ENCODE measurements around the gene BRINP1.

BRINP1 gene

GRCh38 chr9:119369680-119370366, 588 bp upstream of the BRINP1 start:
- Histone ChIP-seq H3K4me3 (ENCODE audit: low read depth, low read length) (peak overlapping the region; percentile 69), H3K9me3 (ENCODE audit: severe bottlenecking) (no peaks in the 10 kb centered on the region), H3K27ac (peak overlapping the region; percentile 61), H3K27me3 (ENCODE audit: insufficient read depth, low read depth, severe bottlenecking) (peaks cover 5% of the 10 kb centered on the region), H3K36me3 (no peaks in the 10 kb centered on the region)
- DNase-seq = no peak
- no peak for TF ChIP-seq CTCF (IDR thresholded peaks at IDR 0.05; ENCODE audit: low read depth, low read length)

- H3K4me3 ChIP-seq (ENCODE audit: low read depth, low read length) = peak overlapping the region; percentile 69
- TF ChIP-seq CTCF (IDR thresholded peaks at IDR 0.05; ENCODE audit: low read depth, low read length) = no peak
- H3K9me3 ChIP-seq (ENCODE audit: severe bottlenecking) = no peaks in the 10 kb centered on the region
- peaks cover 5% of the 10 kb centered on the region for H3K27me3 ChIP-seq (ENCODE audit: insufficient read depth, low read depth, severe bottlenecking)
- H3K27ac ChIP-seq = no peak overlapping the region
- H3K36me3 ChIP-seq = no peaks in the 10 kb centered on the region
- no peak for DNase-seq
These were observed 1.1 kb downstream of the BRINP1 start for GRCh38 chr9:119368179-119368578.

GRCh38 chr9:119367683-119368075, 1.6 kb downstream of the BRINP1 start:
- H3K27me3 ChIP-seq (ENCODE audit: insufficient read depth, low read depth, severe bottlenecking) = peaks cover 5% of the 10 kb centered on the region
- H3K4me3 ChIP-seq (ENCODE audit: low read depth, low read length) = no peak overlapping the region
- no peak for TF ChIP-seq CTCF (IDR thresholded peaks at IDR 0.05; ENCODE audit: low read depth, low read length)
- no peak overlapping the region for H3K27ac ChIP-seq
- H3K9me3 ChIP-seq (ENCODE audit: severe bottlenecking) = no peaks in the 10 kb centered on the region
- no peak for DNase-seq
- no peaks in the 10 kb centered on the region for H3K36me3 ChIP-seq

GRCh38 chr9:119366909-119367682, 2.1 kb downstream of the BRINP1 start:
- peaks cover 5% of the 10 kb centered on the region for H3K27me3 ChIP-seq (ENCODE audit: insufficient read depth, low read depth, severe bottlenecking)
- DNase-seq = no peak
- H3K36me3 ChIP-seq = no peaks in the 10 kb centered on the region
- no peak overlapping the region for H3K4me3 ChIP-seq (ENCODE audit: low read depth, low read length)
- no peaks in the 10 kb centered on the region for H3K9me3 ChIP-seq (ENCODE audit: severe bottlenecking)
- no peak for TF ChIP-seq CTCF (IDR thresholded peaks at IDR 0.05; ENCODE audit: low read depth, low read length)
- no peak overlapping the region for H3K27ac ChIP-seq

- Histone ChIP-seq H3K4me3 (ENCODE audit: low read depth, low read length) (no peak overlapping the region), H3K27ac (no peak overlapping the region), H3K36me3 (no peaks in the 10 kb centered on the region), H3K9me3 (ENCODE audit: severe bottlenecking) (no peaks in the 10 kb centered on the region), H3K27me3 (ENCODE audit: insufficient read depth, low read depth, severe bottlenecking) (peaks cover 5% of the 10 kb centered on the region)
- DNase-seq = peak; percentile 72
- TF ChIP-seq CTCF (IDR thresholded peaks at IDR 0.05; ENCODE audit: low read depth, low read length) = peak; percentile 91
These were observed 3.8 kb downstream of the BRINP1 start for GRCh38 chr9:119365291-119366027.

All from WERI-Rb-1 (cell line).